GM12891 (cell line): ENCODE measurements around the gene KCNK15.

ENCODE experiments used
- PAX5 ChIP-seq: IDR thresholded peaks from 2 replicates; pipeline ENCODE4 v1.6.1; 2011; ENCODE audit warnings: low read length, moderate library complexity, mild to moderate bottlenecking; ENCODE audit not compliant: insufficient read depth, severe bottlenecking
- POLR2A ChIP-seq: IDR thresholded peaks from 2 replicates; pipeline ENCODE4 v1.6.1; 2011; ENCODE audit warnings: low read depth, low read length, control low read depth
- POLR2AphosphoS5 ChIP-seq: IDR thresholded peaks from 2 replicates; pipeline ENCODE4 v1.6.1; 2011; ENCODE audit warnings: low read depth, low read length, control low read depth
- POU2F2 ChIP-seq: IDR thresholded peaks from 2 replicates; pipeline ENCODE4 v1.6.1; 2011; ENCODE audit warnings: low read depth, mild to moderate bottlenecking, control low read depth, low read length, moderate library complexity
- SPI1 ChIP-seq: IDR thresholded peaks from 2 replicates; pipeline ENCODE4 v1.6.1; 2011; ENCODE audit warnings: low read depth, low read length, control low read depth
- TAF1 ChIP-seq: IDR thresholded peaks from 2 replicates; pipeline ENCODE4 v1.6.1; 2011; ENCODE audit warnings: low read depth, low read length, control low read depth

DNA sequence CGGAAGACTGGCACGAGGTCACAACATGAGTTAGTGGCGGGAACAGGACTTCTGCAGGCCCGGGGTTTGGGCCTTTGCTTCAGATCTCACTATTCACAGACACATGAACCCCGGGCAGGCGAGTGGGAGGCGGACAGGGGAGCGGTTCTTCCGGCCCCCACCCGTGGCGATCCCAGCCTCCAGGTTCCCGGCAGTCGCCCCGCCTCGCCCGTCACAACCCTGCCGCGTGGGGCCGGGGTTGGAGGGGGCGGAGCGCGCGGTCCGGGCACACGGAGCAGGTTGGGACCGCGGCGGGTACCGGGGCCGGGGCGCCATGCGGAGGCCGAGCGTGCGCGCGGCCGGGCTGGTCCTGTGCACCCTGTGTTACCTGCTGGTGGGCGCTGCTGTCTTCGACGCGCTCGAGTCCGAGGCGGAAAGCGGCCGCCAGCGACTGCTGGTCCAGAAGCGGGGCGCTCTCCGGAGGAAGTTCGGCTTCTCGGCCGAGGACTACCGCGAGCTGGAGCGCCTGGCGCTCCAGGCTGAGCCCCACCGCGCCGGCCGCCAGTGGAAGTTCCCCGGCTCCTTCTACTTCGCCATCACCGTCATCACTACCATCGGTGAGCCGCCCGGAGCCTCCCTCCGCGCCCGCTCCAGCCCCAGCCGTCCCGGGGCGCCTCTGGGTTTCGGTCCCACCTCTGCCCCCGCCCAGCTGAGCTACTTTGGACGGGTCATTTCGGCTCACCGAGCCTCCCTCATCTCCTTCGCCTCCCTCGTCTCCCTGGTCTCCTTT is at the start of gene KCNK15:
- no peak for TF ChIP-seq POLR2A
- TF ChIP-seq POLR2AphosphoS5, result no peak
- TF ChIP-seq PAX5, result no peak
- no peak for TF ChIP-seq SPI1
- no peak for TF ChIP-seq TAF1
- TF ChIP-seq POU2F2, result no peak
